ENCODE data around the gene ABTB2. TPM values are rescaled to one million over a fixed set of nuclear protein-coding genes. Genes with fewer than 3 reads are reported as not detected.

ABTB2 gene
- total and polyA plus RNA-seq, 7 experiments from 2014 or later: 0.03 to 5.3 (median 0.26) TPM

GRCh38 chr11:34114471-34114870, 243.3 kb downstream of the ABTB2 start:
- Histone ChIP-seq H3K4me1 (ENCODE audit: control insufficient read depth in 2 of 2, insufficient read depth in 2 of 2, low read length in 2 of 2) (no peaks in the 10 kb centered on the region), H3K27ac (ENCODE audit: low read depth, low read length) (no peak overlapping the region), H3K36me3 (ENCODE audit: control insufficient read depth in 2 of 3, insufficient read depth in 3 of 3, low read length in 3 of 3) (peaks cover 16 to 96% (median 38%) of the 10 kb centered on the region in 3 experiments), H3K4me3 (ENCODE audit: low read length) (no peak overlapping the region), H3K9me3 (ENCODE audit: control insufficient read depth in 2 of 3, low read length in 3 of 3) (no peaks in the 10 kb centered on the region), H3K27me3 (ENCODE audit: control insufficient read depth in 2 of 2, insufficient read depth in 2 of 2, low read length in 2 of 2) (no peaks in the 10 kb centered on the region)
- Mint-ChIP-seq H3K9me3 (no peaks in the 10 kb centered on the region), H3K4me1 (peaks cover 0 to 20% (median 7%) of the 10 kb centered on the region in 7 donors), H3K27me3 (no peaks in the 10 kb centered on the region), H3K27ac (no peak overlapping the region), H3K4me3 (no peak overlapping the region), H3K36me3 (peaks cover 30 to 66% (median 49%) of the 10 kb centered on the region in 5 donors)
- ChIA-PET CTCF (no interaction called here), POLR2A (no interaction called here)
- intact Hi-C loops (cut with micrococcal nuclease): no loop called here
- DNase-seq (no peak), ATAC-seq (no peak)

DNA sequence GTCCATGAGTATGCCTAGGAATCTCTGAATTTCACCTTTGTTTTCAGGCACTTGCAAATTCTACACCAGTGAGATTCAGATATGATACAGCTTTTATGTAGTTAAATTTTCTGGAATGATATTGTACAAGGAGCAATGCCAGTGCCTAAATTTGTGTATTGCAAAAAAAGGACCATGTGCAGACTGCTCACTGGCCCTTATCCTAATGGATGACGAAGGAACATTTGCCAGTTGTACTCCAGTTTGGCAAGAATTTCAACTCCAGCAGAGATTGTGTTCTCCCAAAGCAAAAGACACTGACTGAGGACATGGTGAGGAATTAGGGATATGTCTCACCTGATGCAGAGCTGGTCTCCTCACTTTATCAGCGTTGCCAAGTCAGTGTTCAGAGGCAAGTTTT, 243.8 kb downstream of the ABTB2 start:
- H3K27ac Mint-ChIP-seq: no peak overlapping the region
- peaks cover 35 to 68% (median 53%) of the 10 kb centered on the region in 5 donors for H3K36me3 Mint-ChIP-seq

DNA sequence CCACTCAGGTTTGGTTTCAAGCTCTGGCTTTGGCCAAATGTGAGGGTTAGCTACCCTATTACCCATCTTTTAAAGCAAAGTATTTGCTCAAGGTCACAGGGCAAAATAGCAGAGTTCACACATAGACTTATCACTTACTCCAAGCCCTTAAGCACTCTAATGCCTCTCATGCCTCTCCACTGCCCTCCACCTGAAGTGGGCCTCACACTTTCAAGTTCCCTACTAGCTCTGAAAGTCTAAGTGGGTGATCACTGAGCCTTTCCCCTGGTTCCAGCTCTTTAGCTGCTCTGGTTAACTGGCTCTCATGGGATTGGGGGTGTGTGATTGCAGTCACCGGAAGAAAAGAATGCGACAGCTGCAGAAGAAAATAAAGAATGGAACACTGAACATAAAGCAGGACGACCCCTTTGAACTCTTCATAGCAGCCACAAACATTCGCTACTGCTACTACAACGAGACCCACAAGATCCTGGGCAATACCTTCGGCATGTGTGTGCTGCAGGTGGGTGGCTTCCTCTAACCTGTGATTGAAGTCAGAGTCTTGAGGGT, 246.0 kb downstream of the ABTB2 start:
- no peak overlapping the region for H3K27ac ChIP-seq (ENCODE audit: low read depth, low read length)
- no peaks in the 10 kb centered on the region for H3K27me3 Mint-ChIP-seq
- ChIA-PET CTCF (interaction anchor here (0.5 kb wide), 1 partner anchor 1550 kb away, joined by 3 read pairs; no protein-coding TSS in a partner anchor), POLR2A (no interaction called here)
- H3K4me1 Mint-ChIP-seq: peaks cover 9 to 46% (median 28%) of the 10 kb centered on the region in 7 donors
- intact Hi-C loops (cut with micrococcal nuclease): no loop called here
- no peak overlapping the region for H3K4me3 ChIP-seq (ENCODE audit: low read length)
- peak overlapping the region in 1 of 9 donors; percentile 44 for H3K27ac Mint-ChIP-seq
- DNase-seq (no peak), ATAC-seq (no peak)
- peaks cover 16 to 86% (median 31%) of the 10 kb centered on the region in 3 experiments for H3K36me3 ChIP-seq (ENCODE audit: control insufficient read depth in 2 of 3, insufficient read depth in 3 of 3, low read length in 3 of 3)
- H3K9me3 Mint-ChIP-seq: no peaks in the 10 kb centered on the region
- no peak overlapping the region for H3K4me3 Mint-ChIP-seq
- H3K4me1 ChIP-seq (ENCODE audit: control insufficient read depth in 2 of 2, insufficient read depth in 2 of 2, low read length in 2 of 2): peaks cover under 1% of the 10 kb centered on the region in 2 donors
- peaks cover 31 to 57% (median 42%) of the 10 kb centered on the region in 5 donors for H3K36me3 Mint-ChIP-seq
- no peaks in the 10 kb centered on the region for H3K9me3 ChIP-seq (ENCODE audit: control insufficient read depth in 2 of 3, low read length in 3 of 3)
- H3K27me3 ChIP-seq (ENCODE audit: control insufficient read depth in 2 of 2, insufficient read depth in 2 of 2, low read length in 2 of 2): no peaks in the 10 kb centered on the region

More for the DNA sequence above, 243.8 kb downstream of the ABTB2 start:
- H3K27me3 ChIP-seq (ENCODE audit: control insufficient read depth in 2 of 2, insufficient read depth in 2 of 2, low read length in 2 of 2): no peaks in the 10 kb centered on the region
- Mint-ChIP-seq H3K4me3 (no peak overlapping the region), H3K27me3 (no peaks in the 10 kb centered on the region), H3K9me3 (no peaks in the 10 kb centered on the region), H3K4me1 (peaks cover 3 to 25% (median 12%) of the 10 kb centered on the region in 7 donors)
- no peaks in the 10 kb centered on the region for H3K9me3 ChIP-seq (ENCODE audit: control insufficient read depth in 2 of 3, low read length in 3 of 3)
- CTCF ChIA-PET: no interaction called here
- no peaks in the 10 kb centered on the region for H3K4me1 ChIP-seq (ENCODE audit: control insufficient read depth in 2 of 2, insufficient read depth in 2 of 2, low read length in 2 of 2)
- intact Hi-C loops (cut with micrococcal nuclease): no loop called here
- ATAC-seq (no peak), DNase-seq (no peak)
- POLR2A ChIA-PET: no interaction called here
- no peak overlapping the region for H3K27ac ChIP-seq (ENCODE audit: low read depth, low read length)
- H3K4me3 ChIP-seq (ENCODE audit: low read length): no peak overlapping the region
- peaks cover 16 to 96% (median 39%) of the 10 kb centered on the region in 3 experiments for H3K36me3 ChIP-seq (ENCODE audit: control insufficient read depth in 2 of 3, insufficient read depth in 3 of 3, low read length in 3 of 3)

GRCh38 chr11:34105957-34106504, 251.8 kb downstream of the ABTB2 start:
- Histone ChIP-seq H3K4me1 (ENCODE audit: control insufficient read depth in 2 of 2, insufficient read depth in 2 of 2, low read length in 2 of 2) (peaks cover 18 to 21% of the 10 kb centered on the region in 2 donors), H3K27ac (ENCODE audit: low read depth, low read length) (peak overlapping the region; percentile 83), H3K36me3 (ENCODE audit: control insufficient read depth in 2 of 3, insufficient read depth in 3 of 3, low read length in 3 of 3) (peaks cover 0 to 35% (median 8%) of the 10 kb centered on the region in 3 experiments), H3K27me3 (ENCODE audit: control insufficient read depth in 2 of 2, insufficient read depth in 2 of 2, low read length in 2 of 2) (no peaks in the 10 kb centered on the region), H3K9me3 (ENCODE audit: control insufficient read depth in 2 of 3, low read length in 3 of 3) (no peaks in the 10 kb centered on the region), H3K4me3 (ENCODE audit: low read length) (peak overlapping the region; percentile 91)
- ChIA-PET CTCF (interaction anchor here (0.6 to 1.4 kb wide), 4 partner anchors 9 to 238 kb away, joined by 3 to 5 read pairs (median 4); no protein-coding TSS in a partner anchor), POLR2A (interaction anchor here (0.7 to 7.1 kb wide), 13 partner anchors 11 to 372 kb away, joined by 3 to 102 read pairs (median 4); partner anchors contain the start of genes ABTB2, CAPRIN1 and FBXO3)
- H3K36me3 Mint-ChIP-seq: peaks cover 10 to 23% (median 14%) of the 10 kb centered on the region in 5 donors
- H3K27me3 Mint-ChIP-seq: peaks cover 0 to 5% (median 0%) of the 10 kb centered on the region in 5 donors
- peak overlapping the region; percentile 97 to 99 (median 99) for H3K27ac Mint-ChIP-seq
- peaks cover 0 to 16% (median 0%) of the 10 kb centered on the region in 11 donors for H3K9me3 Mint-ChIP-seq
- H3K4me1 Mint-ChIP-seq: peaks cover 26 to 76% (median 64%) of the 10 kb centered on the region in 7 donors
- DNase-seq (no peak), ATAC-seq (no peak)
- H3K4me3 Mint-ChIP-seq: peak overlapping the region; percentile 89 to 100 (median 97)
- intact Hi-C loops (cut with micrococcal nuclease): loop anchor here (1.0 to 10.0 kb wide), 16 partner anchors 10 to 1559 kb away; partner anchors contain the start of genes APIP (in 2 of the 2), CAPRIN1 (in 2 of the 2), CAT (in 2 of the 2) and FBXO3 (in 2 of the 2)

DNA sequence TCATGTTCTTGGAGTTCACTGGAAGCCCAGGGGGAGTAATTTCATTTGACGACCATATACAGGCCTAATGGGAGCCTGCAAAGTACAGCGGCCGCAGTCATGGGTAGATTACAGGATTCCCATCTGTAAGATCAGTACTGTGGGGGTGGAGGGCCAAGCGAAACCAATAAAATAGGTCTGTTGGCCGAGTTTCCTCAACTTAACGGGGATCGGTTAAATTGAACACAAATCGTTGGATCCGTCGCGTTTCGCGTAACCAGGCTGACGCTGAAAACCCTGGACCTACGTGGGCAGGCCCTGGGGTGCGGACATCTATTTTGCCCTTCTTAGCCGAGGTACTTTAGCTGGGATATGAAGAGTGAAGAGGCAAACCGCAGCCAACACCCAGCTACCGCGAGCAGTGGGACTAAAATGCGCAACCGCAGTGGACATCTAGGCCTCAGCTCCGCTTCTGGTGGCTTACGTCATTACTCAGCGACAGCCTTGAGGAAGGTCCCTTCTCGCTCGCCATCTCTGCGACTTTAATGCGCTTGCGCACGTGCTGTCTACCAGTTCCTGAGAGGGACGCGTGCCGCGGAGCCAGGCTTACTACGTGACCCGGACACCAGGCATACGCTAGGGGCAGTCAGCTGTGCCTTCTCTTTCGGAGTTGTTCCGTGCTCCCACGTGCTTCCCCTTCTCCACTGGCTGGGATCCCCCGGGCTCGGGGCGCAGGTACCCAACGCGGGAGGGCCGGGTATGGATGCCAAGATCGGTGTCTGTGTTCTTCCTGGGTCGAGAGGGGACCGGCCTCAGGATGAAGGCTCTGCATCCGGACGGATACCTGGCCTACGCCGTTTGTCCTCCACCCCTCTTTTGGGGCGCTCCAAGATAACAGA, 252.5 kb downstream of the ABTB2 start, which contains the start of gene NAT10:
TSS of gene NAT10 (plus strand) at position 551 of the 878 bp plus-strand sequence. CDS start 2,597 bp downstream, outside the sequence.
- H3K4me1 Mint-ChIP-seq: peaks cover 26 to 76% (median 64%) of the 10 kb centered on the region in 7 donors
- peak within 1 kb of the TSS; percentile 89 to 100 (median 97) for H3K4me3 Mint-ChIP-seq
- H3K27ac Mint-ChIP-seq: peak within 1 kb of the TSS; percentile 97 to 99 (median 99)
- no peaks in the 10 kb centered on the region for H3K9me3 ChIP-seq (ENCODE audit: control insufficient read depth in 2 of 3, low read length in 3 of 3)
- ChIA-PET POLR2A (interaction anchor here (0.7 to 7.1 kb wide), 15 partner anchors 10 to 371 kb away, joined by 3 to 102 read pairs (median 4); partner anchors contain the start of genes CAPRIN1 and FBXO3), CTCF (interaction anchor here (0.6 to 1.4 kb wide), 2 partner anchors 95 to 109 kb away, joined by 3 to 5 read pairs; no protein-coding TSS in a partner anchor)
- H3K27ac ChIP-seq (ENCODE audit: low read depth, low read length): peak within 1 kb of the TSS; percentile 83
- intact Hi-C loops (cut with micrococcal nuclease): loop anchor here (1.0 to 10.0 kb wide), 16 partner anchors 9 to 1559 kb away; partner anchors contain the start of genes APIP (in 2 of the 2), CAPRIN1 (in 2 of the 2), CAT (in 2 of the 2) and PDHX (in 2 of the 2)
- peaks cover 18 to 21% of the 10 kb centered on the region in 2 donors for H3K4me1 ChIP-seq (ENCODE audit: control insufficient read depth in 2 of 2, insufficient read depth in 2 of 2, low read length in 2 of 2)
- H3K36me3 Mint-ChIP-seq: peaks cover 10 to 22% (median 15%) of the 10 kb centered on the region in 5 donors
- peak within 1 kb of the TSS; percentile 91 for H3K4me3 ChIP-seq (ENCODE audit: low read length)
- DNase-seq (peak; percentile 84 to 98 (median 96)), ATAC-seq (peak; percentile 97)
- peaks cover 4 to 33% (median 9%) of the 10 kb centered on the region in 3 experiments for H3K36me3 ChIP-seq (ENCODE audit: control insufficient read depth in 2 of 3, insufficient read depth in 3 of 3, low read length in 3 of 3)
- H3K9me3 Mint-ChIP-seq: peaks cover 0 to 16% (median 0%) of the 10 kb centered on the region in 11 donors
- H3K27me3 ChIP-seq (ENCODE audit: control insufficient read depth in 2 of 2, insufficient read depth in 2 of 2, low read length in 2 of 2): no peaks in the 10 kb centered on the region
- H3K27me3 Mint-ChIP-seq: peaks cover 0 to 5% (median 0%) of the 10 kb centered on the region in 5 donors
